Measurements from ENCODE around the gene PHKA1.
"Not testable (repeated sequence)": the region's sequence is repeated elsewhere in the genome, so short reads cannot be mapped to it uniquely, and the experiment has no call there.

Gene PHKA1

DNA sequence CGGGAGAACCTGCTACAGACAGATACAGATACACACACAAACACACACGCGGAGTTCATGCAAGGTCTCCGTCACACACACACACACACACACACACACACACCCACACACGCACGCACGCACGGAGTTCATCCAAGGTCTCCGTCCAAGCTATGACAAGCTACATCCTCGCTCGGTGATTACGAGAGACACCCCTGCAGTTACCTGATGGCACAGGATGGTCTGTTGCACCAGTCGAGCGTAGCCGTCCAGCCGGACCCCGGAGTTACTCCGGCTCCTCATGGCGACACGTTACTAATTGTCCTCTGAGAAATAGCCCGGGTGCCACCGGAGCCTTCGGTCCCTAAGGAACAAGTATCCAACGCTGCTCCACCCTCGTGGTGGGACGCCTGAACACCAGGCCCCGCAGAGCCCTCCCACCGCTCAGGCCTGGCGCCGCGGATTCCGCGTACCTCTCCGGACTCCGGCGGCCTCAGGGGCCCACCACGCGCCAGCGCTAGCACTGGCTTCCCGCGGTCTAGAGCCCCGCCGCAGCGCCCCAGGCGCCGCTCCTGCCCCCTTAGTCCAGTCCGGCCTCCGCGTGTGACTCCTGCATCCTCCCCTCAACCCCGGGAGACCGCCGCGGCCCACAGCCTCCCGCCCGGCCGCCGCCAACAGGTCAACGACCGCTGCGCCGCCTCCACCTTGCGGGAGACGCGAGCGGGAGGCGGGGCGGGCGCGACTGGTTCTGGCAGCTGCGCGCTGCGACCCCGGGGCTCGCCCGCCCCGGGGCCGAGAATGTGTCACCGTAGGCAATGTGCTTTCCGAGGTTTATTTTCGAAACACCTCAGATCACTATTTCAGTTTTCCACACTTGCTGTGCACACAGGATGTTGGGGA lies at the start of gene PHKA1:
PHKA1 (minus strand) TSS at position 708 of the 879 bp plus-strand sequence; CDS start at position 282, 426 bp downstream.
- Histone ChIP-seq H3K4me3 (peak within 1 kb of the TSS; percentile 57 to 58), H3K27ac (peak within 1 kb of the TSS; percentile 87 to 94), H3K4me1 (peaks cover 0 to 14% (median 0%) of the 10 kb centered on the region in 4 donors)
- intact Hi-C loops (cut with DNase I; ENCODE audit: low total_unique reads); H3K27me3 ChIP-seq; H3K36me3 ChIP-seq; H3K9me3 ChIP-seq: not testable (repeated sequence)
- DNase-seq, result peak; percentile 28 to 72

DNA sequence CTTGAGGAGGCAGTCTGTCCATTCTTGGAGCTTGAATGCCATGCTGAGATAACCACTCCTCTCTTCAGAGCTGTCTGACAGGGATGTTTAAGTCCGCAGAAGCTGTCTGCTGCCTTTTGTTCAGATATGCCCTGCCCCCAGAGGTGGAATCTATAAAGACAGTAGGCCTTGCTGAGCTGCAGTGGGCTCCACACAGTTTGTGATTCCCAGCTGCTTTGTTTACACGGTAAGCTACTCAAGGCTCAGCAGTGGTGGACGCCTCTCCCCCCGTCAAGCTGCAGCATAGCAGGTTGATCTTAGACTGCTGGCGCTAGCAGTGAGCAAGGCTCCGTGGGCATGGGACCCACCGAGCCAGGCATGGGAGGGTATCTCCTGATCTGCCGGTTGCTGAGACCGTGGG lies 46.3 kb upstream of the PHKA1 start:
- H3K27ac ChIP-seq; H3K9me3 ChIP-seq; intact Hi-C loops (cut with DNase I; ENCODE audit: low total_unique reads); H3K4me3 ChIP-seq; H3K36me3 ChIP-seq; H3K27me3 ChIP-seq; DNase-seq; H3K4me1 ChIP-seq: not testable (repeated sequence)

DNA sequence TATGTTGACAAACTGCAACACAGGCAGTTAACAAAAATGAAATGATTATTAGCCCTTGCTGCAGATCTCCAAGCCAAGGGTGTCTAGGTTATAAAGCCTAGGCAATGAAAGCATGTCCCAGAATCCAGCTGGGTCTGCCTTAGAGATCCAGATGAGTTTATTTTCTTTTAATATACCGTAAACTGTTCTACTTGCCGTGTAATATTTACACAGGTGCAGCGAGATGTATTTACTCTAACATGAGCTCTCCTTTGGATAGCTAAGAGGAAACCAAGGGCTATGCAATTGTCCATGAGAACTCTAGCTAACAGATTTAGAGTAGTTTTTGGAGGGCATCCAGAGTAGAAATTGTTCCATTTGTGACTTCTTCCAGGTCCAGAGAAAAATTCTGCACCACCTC lies 34.4 kb upstream of the PHKA1 start:
- H3K27me3 ChIP-seq; H3K36me3 ChIP-seq; DNase-seq; intact Hi-C loops (cut with DNase I; ENCODE audit: low total_unique reads); H3K4me3 ChIP-seq; H3K9me3 ChIP-seq; H3K27ac ChIP-seq; H3K4me1 ChIP-seq: not testable (repeated sequence)

DNA sequence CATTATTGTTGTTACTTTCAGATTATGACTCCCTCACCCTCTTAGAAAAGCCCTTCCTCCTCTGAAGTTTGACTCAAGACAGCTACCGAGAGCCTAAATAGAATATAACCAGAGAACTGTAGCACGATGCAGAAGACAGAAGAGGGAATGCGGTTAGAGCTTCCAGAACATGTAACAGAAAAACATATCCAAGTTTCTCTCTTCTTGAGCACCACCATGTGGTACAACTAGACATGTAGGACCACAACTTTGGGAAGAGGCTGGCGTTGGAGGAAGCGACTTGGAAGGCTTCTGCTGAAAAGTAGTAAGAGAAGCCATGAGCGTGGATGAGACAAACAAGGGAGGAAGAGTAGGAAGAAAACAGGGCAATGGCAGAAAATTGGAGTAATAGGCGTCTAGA lies 31.4 kb upstream of the PHKA1 start:
- H3K27ac ChIP-seq; DNase-seq; H3K4me3 ChIP-seq; H3K4me1 ChIP-seq; H3K27me3 ChIP-seq; H3K36me3 ChIP-seq; intact Hi-C loops (cut with DNase I; ENCODE audit: low total_unique reads); H3K9me3 ChIP-seq: not testable (repeated sequence)

DNA sequence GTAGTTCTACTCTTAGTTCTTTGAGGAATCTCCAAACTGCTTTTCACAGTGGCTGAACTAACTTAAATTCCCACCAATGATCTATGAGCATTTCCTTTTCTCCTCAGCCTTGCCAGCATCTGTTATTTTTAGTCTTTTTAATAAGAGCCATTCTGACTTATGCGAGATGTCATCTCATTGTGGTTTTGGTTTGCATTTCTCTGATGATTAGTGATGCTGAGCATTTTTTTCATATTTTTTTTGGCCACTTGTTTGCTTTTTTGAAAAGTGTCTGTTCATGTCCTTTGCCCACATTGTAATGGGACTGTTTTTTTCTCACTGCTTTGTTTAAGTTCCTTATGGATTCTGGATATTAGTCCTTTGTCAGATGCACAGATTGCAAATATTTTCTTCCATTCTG lies 21.5 kb upstream of the PHKA1 start:
- H3K36me3 ChIP-seq, result no peaks in the 10 kb centered on the region
- no peak overlapping the region for H3K27ac ChIP-seq
- H3K4me3 ChIP-seq, result no peak overlapping the region
- TF ChIP-seq, protein P1, sequence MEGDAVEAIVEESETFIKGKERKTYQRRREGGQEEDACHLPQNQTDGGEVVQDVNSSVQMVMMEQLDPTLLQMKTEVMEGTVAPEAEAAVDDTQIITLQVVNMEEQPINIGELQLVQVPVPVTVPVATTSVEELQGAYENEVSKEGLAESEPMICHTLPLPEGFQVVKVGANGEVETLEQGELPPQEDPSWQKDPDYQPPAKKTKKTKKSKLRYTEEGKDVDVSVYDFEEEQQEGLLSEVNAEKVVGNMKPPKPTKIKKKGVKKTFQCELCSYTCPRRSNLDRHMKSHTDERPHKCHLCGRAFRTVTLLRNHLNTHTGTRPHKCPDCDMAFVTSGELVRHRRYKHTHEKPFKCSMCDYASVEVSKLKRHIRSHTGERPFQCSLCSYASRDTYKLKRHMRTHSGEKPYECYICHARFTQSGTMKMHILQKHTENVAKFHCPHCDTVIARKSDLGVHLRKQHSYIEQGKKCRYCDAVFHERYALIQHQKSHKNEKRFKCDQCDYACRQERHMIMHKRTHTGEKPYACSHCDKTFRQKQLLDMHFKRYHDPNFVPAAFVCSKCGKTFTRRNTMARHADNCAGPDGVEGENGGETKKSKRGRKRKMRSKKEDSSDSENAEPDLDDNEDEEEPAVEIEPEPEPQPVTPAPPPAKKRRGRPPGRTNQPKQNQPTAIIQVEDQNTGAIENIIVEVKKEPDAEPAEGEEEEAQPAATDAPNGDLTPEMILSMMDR (IDR thresholded peaks at IDR 0.05), result no peak
- no peaks in the 10 kb centered on the region for H3K4me1 ChIP-seq
- no peaks in the 10 kb centered on the region for H3K27me3 ChIP-seq
- intact Hi-C loops (cut with DNase I; ENCODE audit: low total_unique reads), result no loop called here
- no peak for DNase-seq
- H3K9me3 ChIP-seq, result no peaks in the 10 kb centered on the region

DNA sequence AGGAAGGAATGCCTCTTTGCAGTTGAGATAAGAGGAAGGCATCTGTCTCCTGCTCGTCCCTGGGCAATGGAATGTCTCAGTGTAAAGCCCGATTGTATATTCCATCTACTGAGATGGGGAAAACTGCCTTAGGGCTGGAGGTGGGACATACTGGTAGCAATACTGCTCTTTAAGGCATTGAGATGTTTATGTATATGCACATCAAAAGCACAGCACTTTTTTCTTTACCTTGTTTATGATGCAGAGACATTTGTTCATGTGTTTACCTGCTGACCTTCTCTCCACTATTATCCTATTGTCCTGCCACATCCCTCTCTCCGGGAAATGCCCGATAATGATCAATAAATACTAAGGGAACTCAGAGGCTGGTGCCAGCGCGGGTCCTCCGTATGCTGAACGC lies 19.5 kb upstream of the PHKA1 start:
- H3K27ac ChIP-seq; H3K4me3 ChIP-seq; intact Hi-C loops (cut with DNase I; ENCODE audit: low total_unique reads); H3K36me3 ChIP-seq; H3K4me1 ChIP-seq; H3K27me3 ChIP-seq; DNase-seq; H3K9me3 ChIP-seq: not testable (repeated sequence)

DNA sequence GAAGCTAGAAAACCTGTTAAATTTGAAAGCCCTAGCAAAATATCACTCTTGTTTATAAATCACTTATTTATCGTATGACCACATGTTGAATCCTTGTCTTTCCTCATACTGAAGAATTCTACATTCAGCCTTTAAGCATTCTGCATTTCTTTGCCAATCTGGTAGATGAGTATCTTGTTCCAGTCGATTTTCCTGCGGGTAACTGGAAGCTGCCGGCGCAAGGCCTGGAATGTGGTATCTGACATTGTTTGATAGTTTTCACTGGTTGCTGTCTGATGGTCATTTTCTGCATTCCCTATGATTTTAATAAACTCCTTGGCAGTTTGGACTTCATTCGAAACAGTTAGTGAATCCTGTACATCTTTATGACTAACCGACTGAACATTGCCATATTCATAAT lies 13.7 kb upstream of the PHKA1 start:
- H3K36me3 ChIP-seq, result no peaks in the 10 kb centered on the region
- TF ChIP-seq, protein P1 (IDR thresholded peaks at IDR 0.05), result no peak
- H3K9me3 ChIP-seq, result no peaks in the 10 kb centered on the region
- H3K4me3 ChIP-seq, result no peak overlapping the region
- no peaks in the 10 kb centered on the region for H3K27me3 ChIP-seq
- no peak overlapping the region for H3K27ac ChIP-seq
- intact Hi-C loops (cut with DNase I; ENCODE audit: low total_unique reads), result no loop called here
- DNase-seq, result no peak
- H3K4me1 ChIP-seq, result no peaks in the 10 kb centered on the region

DNA sequence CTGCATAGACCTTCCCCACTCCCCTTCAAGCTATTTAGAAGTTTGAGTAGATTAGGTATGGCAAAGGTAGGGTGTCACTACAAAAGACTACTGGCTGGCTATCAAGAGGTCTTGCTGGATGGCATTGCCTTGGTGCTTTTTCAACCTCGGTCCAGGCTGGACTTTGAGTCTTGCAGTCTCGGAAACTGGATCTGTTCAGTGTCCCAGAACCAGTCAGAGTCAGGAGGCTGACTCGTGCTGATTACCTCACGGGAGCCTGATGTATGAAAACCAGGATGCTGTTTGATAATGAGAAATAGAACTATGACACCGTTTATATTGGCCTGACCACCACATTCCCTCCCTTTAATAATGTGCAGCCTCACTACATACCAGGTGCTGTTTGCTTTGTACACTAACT lies 2.7 kb upstream of the PHKA1 start:
- TF ChIP-seq, protein P1 (IDR thresholded peaks at IDR 0.05), result no peak
- Histone ChIP-seq H3K36me3 (no peaks in the 10 kb centered on the region), H3K4me1 (peaks cover 0 to 11% (median 0%) of the 10 kb centered on the region in 4 donors), H3K27ac (no peak overlapping the region), H3K27me3 (no peaks in the 10 kb centered on the region), H3K4me3 (no peak overlapping the region), H3K9me3 (no peaks in the 10 kb centered on the region)
- intact Hi-C loops (cut with DNase I; ENCODE audit: low total_unique reads), result no loop called here
- DNase-seq, result no peak

Measured in tibial artery (tissue), 4 donors.